HG03280 (cell line): ENCODE measurements around the gene C1orf198.

Experiments used
- ATAC-seq: cut with Tn5 transposase; IDR thresholded peaks from one replicate; pipeline ENCODE4 v1.9.1; 2021; ENCODE audit warnings: mild to moderate bottlenecking, moderate library complexity; ENCODE audit not compliant: unreplicated experiment

Gene C1orf198

GRCh38 chr1:230836793-230837192 lies 31.5 kb downstream of the C1orf198 start:
- ATAC-seq, result no peak

- no peak for ATAC-seq
Measured at GRCh38 chr1:230836347-230836746, 32.0 kb downstream of the C1orf198 start.

GRCh38 chr1:230834292-230834691 lies 34.0 kb downstream of the C1orf198 start:
- no peak for ATAC-seq

- no peak for ATAC-seq
Measured at GRCh38 chr1:230833511-230833910, 34.8 kb downstream of the C1orf198 start.

GRCh38 chr1:230832476-230832875 lies 35.8 kb downstream of the C1orf198 start:
- no peak for ATAC-seq

GRCh38 chr1:230831771-230832170 lies 36.5 kb downstream of the C1orf198 start:
- ATAC-seq, result no peak

- ATAC-seq, result no peak
Measured at GRCh38 chr1:230828421-230828820, 39.9 kb downstream of the C1orf198 start.

- ATAC-seq, result no peak
Measured at GRCh38 chr1:230827801-230828200, 40.5 kb downstream of the C1orf198 start.

GRCh38 chr1:230827081-230827681 lies 41.1 kb downstream of the C1orf198 start:
- no peak for ATAC-seq

- no peak for ATAC-seq
Measured at GRCh38 chr1:230826166-230826875, 42.0 kb downstream of the C1orf198 start.

- no peak for ATAC-seq
Measured at GRCh38 chr1:230825761-230826160, 42.6 kb downstream of the C1orf198 start.

GRCh38 chr1:230824919-230825721 lies 43.2 kb downstream of the C1orf198 start:
- no peak for ATAC-seq

GRCh38 chr1:230824551-230824918 lies 43.8 kb downstream of the C1orf198 start:
- no peak for ATAC-seq

- ATAC-seq, result no peak
Measured at GRCh38 chr1:230823931-230824381, 44.4 kb downstream of the C1orf198 start.

- no peak for ATAC-seq
Measured at GRCh38 chr1:230823426-230823825, 44.9 kb downstream of the C1orf198 start.

- no peak for ATAC-seq
Measured at GRCh38 chr1:230822092-230822581, 46.2 kb downstream of the C1orf198 start.

- ATAC-seq, result no peak
Measured at GRCh38 chr1:230821346-230821745, 47.0 kb downstream of the C1orf198 start.

GRCh38 chr1:230820568-230820967 lies 47.8 kb downstream of the C1orf198 start:
- ATAC-seq, result no peak

- ATAC-seq, result no peak
Measured at GRCh38 chr1:230819976-230820375, 48.3 kb downstream of the C1orf198 start.

- ATAC-seq, result no peak
Measured at GRCh38 chr1:230818901-230819300, 49.4 kb downstream of the C1orf198 start.

GRCh38 chr1:230818367-230818766 lies 50.0 kb downstream of the C1orf198 start:
- no peak for ATAC-seq

GRCh38 chr1:230816018-230816417 lies 52.3 kb downstream of the C1orf198 start:
- no peak for ATAC-seq
